Right renal pelvis (tissue), 4 donors: ENCODE data around the gene PROSER1. TPM values are rescaled to one million over a fixed set of nuclear protein-coding genes. Genes with fewer than 3 reads are reported as not detected.
"Not testable (repeated sequence)": the region's sequence is repeated elsewhere in the genome, so short reads cannot be mapped to it uniquely, and the experiment has no call there.

Source experiments
- DNase-seq, 4 donors: peaks; one replicate each; pipeline ENCODE4 v3.0.0-alpha.2; 2013; ENCODE audit warnings: low read depth in 4 of 4, low spot score in 3 of 4, missing footprints in 1 of 4
- polyA plus RNA-seq, 4 donors: library from polyadenylated mRNA; unstranded; fragments of 120-200 nt; gene quantifications; one replicate each; pipeline ENCODE4 v1.2.1, GENCODE V29; 2013; ENCODE audit not compliant: insufficient read length in 4 of 4

Gene PROSER1
- 10 to 100 TPM; 28.5 to 48.4 (median 33.9) TPM for polyA plus RNA-seq

- peak; percentile 89 to 94 (median 90) for DNase-seq
These were observed at the start of gene PROSER1, which contains the start of gene NHLRC3 for GRCh38 chr13:39037880-39038568. TSS of gene PROSER1 (minus strand) at chr13:39038089. CDS start at chr13:39037242, 847 bp downstream. TSS of gene NHLRC3 (plus strand) at chr13:39038456. CDS start at chr13:39038640, 184 bp downstream.

GRCh38 chr13:39086251-39086945, 48.5 kb upstream of the PROSER1 start:
- DNase-seq, result not testable (repeated sequence)

GRCh38 chr13:39073983-39074382, 36.1 kb upstream of the PROSER1 start:
- DNase-seq, result no peak

- DNase-seq, result no peak
These were observed 35.0 kb upstream of the PROSER1 start for GRCh38 chr13:39072842-39073241.

- no peak for DNase-seq
These were observed 24.1 kb upstream of the PROSER1 start for GRCh38 chr13:39062004-39062403.

GRCh38 chr13:39058040-39058439, 20.2 kb upstream of the PROSER1 start:
- DNase-seq, result no peak

GRCh38 chr13:39056018-39056417, 18.1 kb upstream of the PROSER1 start:
- no peak for DNase-seq

GRCh38 chr13:39054112-39054511, 16.2 kb upstream of the PROSER1 start:
- DNase-seq, result no peak

- no peak for DNase-seq
These were observed 15.1 kb upstream of the PROSER1 start for GRCh38 chr13:39052944-39053343.

GRCh38 chr13:39051157-39051556, 13.3 kb upstream of the PROSER1 start:
- peak in 1 of 4 donors; percentile 12 for DNase-seq

- DNase-seq, result no peak
These were observed 11.4 kb upstream of the PROSER1 start for GRCh38 chr13:39049274-39049673.

GRCh38 chr13:39048806-39049205, 10.9 kb upstream of the PROSER1 start:
- DNase-seq, result no peak

GRCh38 chr13:39047560-39047959, 9.7 kb upstream of the PROSER1 start:
- no peak for DNase-seq

GRCh38 chr13:39044536-39044935, 6.6 kb upstream of the PROSER1 start:
- no peak for DNase-seq

GRCh38 chr13:39040206-39040605, 2.3 kb upstream of the PROSER1 start:
- no peak for DNase-seq

- no peak for DNase-seq
These were observed 1.2 kb upstream of the PROSER1 start for GRCh38 chr13:39039041-39039440.

- no peak for DNase-seq
These were observed 711 bp upstream of the PROSER1 start for GRCh38 chr13:39038569-39039030.

- DNase-seq, result no peak
These were observed 444 bp downstream of the PROSER1 start for GRCh38 chr13:39037410-39037879.

GRCh38 chr13:39036212-39036611, 1.7 kb downstream of the PROSER1 start:
- no peak for DNase-seq

GRCh38 chr13:39035799-39036198, 2.1 kb downstream of the PROSER1 start:
- no peak for DNase-seq

GRCh38 chr13:39035204-39035603, 2.7 kb downstream of the PROSER1 start:
- no peak for DNase-seq

- DNase-seq, result no peak
These were observed 3.8 kb downstream of the PROSER1 start for GRCh38 chr13:39034085-39034484.
